ENCODE measurements around the gene KCNIP4. TPM values are rescaled to one million over a fixed set of nuclear protein-coding genes. Genes with fewer than 3 reads are reported as not detected.

The KCNIP4 gene
- total and polyA plus RNA-seq, 12 donors, result 0.15 TPM; not detected in 11

DNA sequence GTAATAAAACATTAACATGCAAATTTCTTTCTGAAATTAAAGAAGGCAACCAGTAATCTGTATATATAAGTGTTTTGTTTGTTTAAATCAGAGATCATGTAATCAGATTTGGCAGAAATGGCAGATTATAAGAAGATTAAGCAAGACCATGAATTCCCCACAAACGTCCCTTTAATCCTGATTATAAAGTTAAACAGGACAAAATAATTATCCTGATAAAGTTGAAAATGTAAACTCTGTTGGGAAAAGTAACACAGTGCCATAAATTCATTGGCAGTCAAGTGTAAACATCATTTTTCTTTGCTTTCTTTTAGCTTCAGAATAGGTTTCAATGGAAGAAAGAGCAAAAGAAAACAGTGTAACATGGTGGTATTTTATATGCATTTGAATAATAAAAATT, 256.3 kb downstream of the KCNIP4 start:
- intact Hi-C loops (cut with DNase I), result no loop called here
- no peak overlapping the region for H3K4me3 ChIP-seq
- 45 to 49% methylated on average over 1 of the region's 1 CpG for WGBS, 2 donors
- no peaks in the 10 kb centered on the region for H3K4me1 ChIP-seq
- H3K9me3 ChIP-seq, result peaks cover 0 to 5% (median 0%) of the 10 kb centered on the region in 11 donors
- TF ChIP-seq, protein P1, sequence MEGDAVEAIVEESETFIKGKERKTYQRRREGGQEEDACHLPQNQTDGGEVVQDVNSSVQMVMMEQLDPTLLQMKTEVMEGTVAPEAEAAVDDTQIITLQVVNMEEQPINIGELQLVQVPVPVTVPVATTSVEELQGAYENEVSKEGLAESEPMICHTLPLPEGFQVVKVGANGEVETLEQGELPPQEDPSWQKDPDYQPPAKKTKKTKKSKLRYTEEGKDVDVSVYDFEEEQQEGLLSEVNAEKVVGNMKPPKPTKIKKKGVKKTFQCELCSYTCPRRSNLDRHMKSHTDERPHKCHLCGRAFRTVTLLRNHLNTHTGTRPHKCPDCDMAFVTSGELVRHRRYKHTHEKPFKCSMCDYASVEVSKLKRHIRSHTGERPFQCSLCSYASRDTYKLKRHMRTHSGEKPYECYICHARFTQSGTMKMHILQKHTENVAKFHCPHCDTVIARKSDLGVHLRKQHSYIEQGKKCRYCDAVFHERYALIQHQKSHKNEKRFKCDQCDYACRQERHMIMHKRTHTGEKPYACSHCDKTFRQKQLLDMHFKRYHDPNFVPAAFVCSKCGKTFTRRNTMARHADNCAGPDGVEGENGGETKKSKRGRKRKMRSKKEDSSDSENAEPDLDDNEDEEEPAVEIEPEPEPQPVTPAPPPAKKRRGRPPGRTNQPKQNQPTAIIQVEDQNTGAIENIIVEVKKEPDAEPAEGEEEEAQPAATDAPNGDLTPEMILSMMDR (IDR thresholded peaks at IDR 0.05), result no peak
- DNase-seq (no peak), ATAC-seq (no peak)
- H3K36me3 ChIP-seq, result no peaks in the 10 kb centered on the region
- peaks cover 0 to 4% (median 0%) of the 10 kb centered on the region in 7 donors for H3K27me3 ChIP-seq
- H3K27ac ChIP-seq, result no peak overlapping the region

DNA sequence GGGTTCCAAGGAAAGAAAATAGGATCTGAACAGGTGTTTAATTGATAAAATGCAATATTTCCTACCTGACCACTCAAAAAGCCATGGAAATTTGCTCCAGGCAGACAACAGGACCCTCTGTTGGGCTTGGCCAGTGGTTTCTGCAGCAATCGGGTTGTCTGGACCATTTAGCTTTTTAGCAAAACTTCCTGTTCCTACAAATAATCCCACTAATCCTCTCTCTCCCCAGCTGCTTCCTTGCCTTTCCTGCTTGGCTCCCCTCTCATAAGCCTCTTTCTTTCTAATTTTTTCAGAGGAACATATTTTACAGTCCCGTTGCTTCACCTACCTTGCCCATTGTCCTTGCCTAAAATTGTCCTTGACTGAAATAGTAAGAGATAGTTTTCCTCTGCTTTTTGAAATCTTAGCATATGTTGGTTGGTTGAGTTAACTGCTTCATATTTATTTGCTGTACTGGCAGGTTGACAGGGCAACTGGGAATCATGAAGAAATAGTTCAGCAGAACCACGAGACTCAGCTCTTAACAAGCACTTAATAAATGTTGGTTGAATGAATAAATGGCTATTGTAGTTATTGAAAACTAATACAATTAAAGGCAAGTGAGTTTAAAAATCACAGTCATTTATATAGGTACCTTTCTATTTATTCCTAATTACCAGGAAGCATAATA, 259.8 kb downstream of the KCNIP4 start:
- no peaks in the 10 kb centered on the region for H3K27me3 ChIP-seq
- no peak overlapping the region for H3K27ac ChIP-seq
- TF ChIP-seq, protein P1 (IDR thresholded peaks at IDR 0.05), result no peak
- no peak for ATAC-seq
- 50 to 54% methylated on average over 3 of the region's 3 CpGs for WGBS, 2 donors
- DNase-seq, result no peak
- peaks cover 0 to 5% (median 0%) of the 10 kb centered on the region in 11 donors for H3K9me3 ChIP-seq
- no peak overlapping the region for H3K4me3 ChIP-seq
- no peaks in the 10 kb centered on the region for H3K4me1 ChIP-seq
- H3K36me3 ChIP-seq, result no peaks in the 10 kb centered on the region
- intact Hi-C loops (cut with DNase I), result no loop called here

DNA sequence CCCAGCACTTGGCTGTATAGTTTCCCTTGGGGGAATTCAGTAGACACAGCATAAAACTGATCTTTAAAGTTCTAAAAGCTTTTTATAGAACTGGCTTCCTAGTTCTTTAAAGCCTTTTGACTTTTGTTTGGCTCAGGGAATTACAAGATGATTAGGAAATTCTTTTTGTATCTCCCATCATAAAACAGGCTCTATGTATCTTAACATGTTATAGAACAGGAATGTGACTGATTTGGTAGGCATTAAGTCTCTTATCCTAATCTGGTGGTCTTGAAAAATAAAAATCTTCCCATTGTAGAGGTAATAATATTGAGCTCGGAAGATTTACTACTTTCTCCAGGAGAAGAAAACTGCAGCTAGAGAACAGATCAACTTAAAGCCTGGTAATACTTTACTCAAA, 262.7 kb downstream of the KCNIP4 start:
- 77 to 80% methylated on average over 1 of the region's 1 CpG for WGBS, 2 donors
- Histone ChIP-seq H3K27ac (no peak overlapping the region), H3K4me1 (no peaks in the 10 kb centered on the region), H3K9me3 (peaks cover 0 to 5% (median 0%) of the 10 kb centered on the region in 11 donors), H3K36me3 (no peaks in the 10 kb centered on the region), H3K4me3 (no peak overlapping the region), H3K27me3 (no peaks in the 10 kb centered on the region)
- TF ChIP-seq, protein P1 (IDR thresholded peaks at IDR 0.05), result no peak
- ATAC-seq (no peak), DNase-seq (no peak)
- intact Hi-C loops (cut with DNase I), result no loop called here

DNA sequence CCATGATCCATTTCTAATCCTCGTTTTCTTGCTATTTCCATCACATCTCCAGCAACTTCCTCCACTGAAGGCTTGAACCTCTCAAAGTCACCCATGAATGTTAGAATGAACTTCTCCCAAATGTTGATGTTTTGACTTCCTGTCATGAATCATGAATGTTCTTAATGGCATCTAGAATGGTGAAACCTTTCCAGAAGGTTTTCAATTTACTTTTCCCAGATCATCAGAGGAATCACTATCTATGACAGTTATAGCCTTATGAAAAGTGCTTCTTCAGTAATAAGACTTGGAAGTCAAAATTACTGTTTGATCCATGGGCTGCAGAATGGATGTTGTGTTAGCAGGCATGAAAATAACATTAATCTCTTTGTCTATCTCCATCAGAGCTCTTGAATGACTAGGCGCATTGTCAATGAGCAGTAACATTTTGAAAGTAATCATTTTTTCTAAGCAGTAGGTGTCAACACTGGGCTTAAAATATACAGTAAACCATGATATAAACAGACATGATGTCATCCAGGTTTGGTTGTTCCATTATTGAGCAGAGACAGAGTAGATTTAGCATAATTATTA, 268.2 kb downstream of the KCNIP4 start:
- no peaks in the 10 kb centered on the region for H3K4me1 ChIP-seq
- no peak for ATAC-seq
- H3K36me3 ChIP-seq, result no peaks in the 10 kb centered on the region
- H3K27me3 ChIP-seq, result no peaks in the 10 kb centered on the region
- TF ChIP-seq, protein P1 (IDR thresholded peaks at IDR 0.05), result no peak
- DNase-seq, result no peak
- H3K27ac ChIP-seq, result no peak overlapping the region
- WGBS, 2 donors, result 76 to 79% methylated on average over 2 of the region's 2 CpGs
- H3K9me3 ChIP-seq, result no peaks in the 10 kb centered on the region
- intact Hi-C loops (cut with DNase I), result no loop called here
- H3K4me3 ChIP-seq, result no peak overlapping the region

All from heart right ventricle (tissue), 16 donors.